ENCODE results near the gene PRELP. TPM values are rescaled to one million over a fixed set of nuclear protein-coding genes. Genes with fewer than 3 reads are reported as not detected.

The PRELP gene
- total RNA-seq, 4 donors from 2014 or later = 15.4 to 35.2 (median 23.3) TPM

DNA sequence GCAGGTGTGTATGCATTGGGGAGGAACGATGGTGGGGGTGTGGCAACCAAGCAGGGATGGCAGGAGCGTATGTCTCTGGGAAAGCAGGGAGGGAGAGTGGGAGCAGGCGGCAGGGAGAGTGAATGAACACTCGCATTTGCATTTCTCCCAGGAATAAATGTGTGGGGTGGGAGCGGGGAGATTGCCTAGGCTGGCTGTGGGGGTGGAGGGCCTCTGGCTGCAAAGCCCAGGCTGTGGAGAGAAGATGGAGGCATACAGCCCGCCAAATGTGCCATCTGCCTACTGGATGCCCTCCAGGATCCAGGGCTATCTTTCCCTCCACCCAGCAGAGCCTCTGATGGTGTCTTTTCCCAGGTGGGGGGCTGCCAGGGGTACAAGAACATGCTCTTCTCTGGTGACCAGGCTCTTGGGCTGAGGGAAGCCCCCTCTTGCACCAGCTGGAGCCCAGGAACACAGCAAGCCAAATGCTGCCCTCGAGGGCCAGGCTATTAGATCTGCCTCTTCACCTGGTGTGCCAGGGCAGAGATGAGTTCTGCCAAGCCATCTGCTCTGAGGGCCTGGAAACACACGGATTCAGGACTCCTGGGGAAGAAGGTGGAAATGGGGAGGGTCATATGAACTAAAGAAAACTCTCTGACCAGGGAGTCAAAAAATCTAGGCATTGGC, 16.6 kb downstream of the PRELP start:
- no peaks in the 10 kb centered on the region for H3K9me3 ChIP-seq
- TF ChIP-seq, protein P1, sequence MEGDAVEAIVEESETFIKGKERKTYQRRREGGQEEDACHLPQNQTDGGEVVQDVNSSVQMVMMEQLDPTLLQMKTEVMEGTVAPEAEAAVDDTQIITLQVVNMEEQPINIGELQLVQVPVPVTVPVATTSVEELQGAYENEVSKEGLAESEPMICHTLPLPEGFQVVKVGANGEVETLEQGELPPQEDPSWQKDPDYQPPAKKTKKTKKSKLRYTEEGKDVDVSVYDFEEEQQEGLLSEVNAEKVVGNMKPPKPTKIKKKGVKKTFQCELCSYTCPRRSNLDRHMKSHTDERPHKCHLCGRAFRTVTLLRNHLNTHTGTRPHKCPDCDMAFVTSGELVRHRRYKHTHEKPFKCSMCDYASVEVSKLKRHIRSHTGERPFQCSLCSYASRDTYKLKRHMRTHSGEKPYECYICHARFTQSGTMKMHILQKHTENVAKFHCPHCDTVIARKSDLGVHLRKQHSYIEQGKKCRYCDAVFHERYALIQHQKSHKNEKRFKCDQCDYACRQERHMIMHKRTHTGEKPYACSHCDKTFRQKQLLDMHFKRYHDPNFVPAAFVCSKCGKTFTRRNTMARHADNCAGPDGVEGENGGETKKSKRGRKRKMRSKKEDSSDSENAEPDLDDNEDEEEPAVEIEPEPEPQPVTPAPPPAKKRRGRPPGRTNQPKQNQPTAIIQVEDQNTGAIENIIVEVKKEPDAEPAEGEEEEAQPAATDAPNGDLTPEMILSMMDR (IDR thresholded peaks at IDR 0.05) = no peak
- TF ChIP-seq EP300 (IDR thresholded peaks at IDR 0.05; ENCODE audit: low read depth) = no peak
- in situ Hi-C loops (cut with MboI; ENCODE audit: low pct_ligation_motif_present in 1 of 4, low pct_unique_long_range_greater_than_20kb in 1 of 4, low sequenced_read_pairs in 3 of 4) = loop anchor here in 1 of 4 donors (25.0 kb wide), 1 partner anchor 130 kb away; the partner anchor contains the start of gene FMOD
- no peak for DNase-seq
- WGBS, 2 donors (ENCODE audit: low coverage in 1 of 2) = 20 to 55% methylated on average over 1 to 8 of the region's 8 CpGs
- H3K4me3 ChIP-seq = no peak overlapping the region
- no peaks in the 10 kb centered on the region for H3K27me3 ChIP-seq
- no peaks in the 10 kb centered on the region for H3K36me3 ChIP-seq
- no peak overlapping the region for H3K27ac ChIP-seq
- peaks cover 3 to 10% (median 4%) of the 10 kb centered on the region in 4 donors for H3K4me1 ChIP-seq
- intact Hi-C loops (cut with DNase I; ENCODE audit: low total_unique reads) = no loop called here

DNA sequence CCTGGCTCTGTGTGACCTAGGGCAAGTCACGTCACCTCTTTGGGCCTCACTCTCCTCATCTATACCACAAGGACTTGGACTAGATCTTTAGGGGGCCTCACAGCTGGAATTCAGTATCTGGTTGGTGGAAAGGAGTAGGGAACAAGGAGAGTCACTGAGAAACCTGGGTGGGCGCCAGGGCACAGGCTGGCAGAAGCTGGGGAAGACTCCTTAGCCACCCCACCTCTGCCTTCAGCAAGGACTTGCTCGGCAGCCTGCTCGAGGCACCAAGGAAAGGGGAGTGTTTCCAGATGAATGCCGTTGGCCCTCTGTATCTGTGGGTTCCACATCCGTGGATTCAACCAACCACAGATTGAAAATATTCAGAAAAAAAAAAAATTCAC, 17.1 kb downstream of the PRELP start:
- WGBS, 2 donors (ENCODE audit: low coverage in 1 of 2) = 57 to 75% methylated on average over 3 to 6 of the region's 6 CpGs
- TF ChIP-seq POLR2A (IDR thresholded peaks at IDR 0.05) (no peak), POLR2AphosphoS5 (IDR thresholded peaks at IDR 0.05) (no peak), EP300 (IDR thresholded peaks at IDR 0.05; ENCODE audit: low read depth) (no peak)
- TF ChIP-seq, protein P1 (IDR thresholded peaks at IDR 0.05) = no peak
- in situ Hi-C loops (cut with MboI; ENCODE audit: low pct_ligation_motif_present in 1 of 4, low pct_unique_long_range_greater_than_20kb in 1 of 4, low sequenced_read_pairs in 3 of 4) = loop anchor here in 1 of 4 donors (25.0 kb wide), 1 partner anchor 130 kb away; the partner anchor contains the start of gene FMOD
- intact Hi-C loops (cut with DNase I; ENCODE audit: low total_unique reads) = no loop called here
- H3K4me3 ChIP-seq = no peak overlapping the region
- H3K9me3 ChIP-seq = no peaks in the 10 kb centered on the region
- no peaks in the 10 kb centered on the region for H3K27me3 ChIP-seq
- H3K4me1 ChIP-seq = peaks cover 0 to 6% (median 4%) of the 10 kb centered on the region in 4 donors
- H3K36me3 ChIP-seq = no peaks in the 10 kb centered on the region
- H3K27ac ChIP-seq = no peak overlapping the region
- DNase-seq = no peak

DNA sequence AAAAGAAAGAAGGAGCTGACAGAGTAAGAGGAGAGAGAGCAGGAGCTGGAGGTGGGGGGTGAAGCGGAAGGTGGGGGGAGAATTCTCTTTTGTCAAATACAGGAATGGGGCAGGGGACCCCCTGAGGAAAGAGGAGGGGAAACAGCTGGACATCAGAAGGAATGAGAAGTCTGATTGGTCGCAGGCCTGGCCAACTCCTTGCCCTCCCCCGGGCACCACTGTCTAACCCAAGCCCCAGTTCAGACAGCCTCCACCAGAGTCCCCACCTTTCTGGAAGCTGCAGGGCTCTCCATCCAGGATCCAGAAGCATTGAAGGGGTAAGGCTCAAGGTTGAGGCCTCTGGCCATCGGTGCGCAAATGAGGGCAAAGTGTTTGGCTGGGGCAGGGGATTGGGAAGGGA, 18.3 kb downstream of the PRELP start, which contains the start of gene OPTC:
TSS of gene OPTC (plus strand) at position 253 of the 400 bp plus-strand sequence. CDS start 1,853 bp downstream, outside the sequence.
- TF ChIP-seq EP300 (IDR thresholded peaks at IDR 0.05; ENCODE audit: low read depth) (no peak), POLR2A (IDR thresholded peaks at IDR 0.05) (no peak), POLR2AphosphoS5 (IDR thresholded peaks at IDR 0.05) (no peak)
- TF ChIP-seq, protein P1 (IDR thresholded peaks at IDR 0.05) = no peak
- DNase-seq = no peak
- intact Hi-C loops (cut with DNase I; ENCODE audit: low total_unique reads) = no loop called here

DNA sequence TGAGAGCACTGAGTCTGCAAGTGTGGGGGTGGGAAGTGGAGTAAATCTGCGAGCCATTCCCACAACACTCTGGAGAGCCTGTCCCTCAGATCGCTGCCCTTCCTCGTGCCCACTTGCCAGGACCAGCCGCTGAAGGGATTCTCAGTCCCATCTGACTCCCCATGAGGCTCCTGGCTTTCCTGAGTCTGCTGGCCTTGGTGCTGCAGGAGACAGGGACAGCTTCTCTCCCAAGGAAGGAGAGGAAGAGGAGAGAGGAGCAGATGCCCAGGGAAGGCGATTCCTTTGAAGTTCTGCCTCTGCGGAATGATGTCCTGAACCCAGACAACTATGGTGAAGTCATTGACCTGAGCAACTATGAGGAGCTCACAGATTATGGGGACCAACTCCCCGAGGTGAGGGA, 20.2 kb downstream of the PRELP start:
- intact Hi-C loops (cut with DNase I; ENCODE audit: low total_unique reads) (no loop called here), in situ Hi-C loops (cut with MboI; ENCODE audit: low pct_ligation_motif_present in 1 of 4, low pct_unique_long_range_greater_than_20kb in 1 of 4, low sequenced_read_pairs in 3 of 4) (loop anchor here in 1 of 4 donors (25.0 kb wide), 1 partner anchor 134 kb away; the partner anchor contains the start of gene FMOD)
- Histone ChIP-seq H3K4me1 (no peaks in the 10 kb centered on the region), H3K36me3 (no peaks in the 10 kb centered on the region), H3K27ac (no peak overlapping the region), H3K9me3 (no peaks in the 10 kb centered on the region), H3K4me3 (no peak overlapping the region), H3K27me3 (no peaks in the 10 kb centered on the region)
- no peak for TF ChIP-seq POLR2A (IDR thresholded peaks at IDR 0.05)
- no peak for TF ChIP-seq EP300 (IDR thresholded peaks at IDR 0.05; ENCODE audit: low read depth)
- TF ChIP-seq, protein P1 (IDR thresholded peaks at IDR 0.05) = no peak
- TF ChIP-seq POLR2AphosphoS5 (IDR thresholded peaks at IDR 0.05) = no peak
- WGBS, 2 donors (ENCODE audit: low coverage in 1 of 2) = 75% methylated on average over 7 of the region's 7 CpGs; no CpG with 5 or more reads in 1 of the 2 donors
- DNase-seq = no peak

More for the DNA sequence above, 18.3 kb downstream of the PRELP start, which contains the start of gene OPTC:
- Histone ChIP-seq H3K9me3 (no peaks in the 10 kb centered on the region), H3K27me3 (no peaks in the 10 kb centered on the region), H3K36me3 (no peaks in the 10 kb centered on the region), H3K27ac (no peak within 1 kb of the TSS), H3K4me1 (no peaks in the 10 kb centered on the region), H3K4me3 (no peak within 1 kb of the TSS)
- in situ Hi-C loops (cut with MboI; ENCODE audit: low pct_ligation_motif_present in 1 of 4, low pct_unique_long_range_greater_than_20kb in 1 of 4, low sequenced_read_pairs in 3 of 4) = loop anchor here in 1 of 4 donors (25.0 kb wide), 1 partner anchor 132 kb away; the partner anchor contains the start of gene FMOD
- WGBS, 2 donors (ENCODE audit: low coverage in 1 of 2) = 71 to 89% methylated on average over 2 to 5 of the region's 5 CpGs

Measured in transverse colon (tissue), 4 donors.